HL-60 (cell line): ENCODE results near the gene PPIP5K2.

ENCODE experiments used
- DNase-seq, 2 experiments: peaks; one replicate each; pipeline ENCODE4 v3.0.0-alpha.2; 2010 to 2020; ENCODE audit warnings: low read depth in 1 of 2, low spot score in 1 of 2
- H3K27ac ChIP-seq: fragments of 250-450 bp; sonication (Bioruptor Pico); replicated peaks from 2 replicates; pipeline ENCODE4 v1.5.1; 2020; ENCODE audit warnings: mild to moderate bottlenecking, moderate library complexity
- H3K27me3 ChIP-seq: fragments of 250-450 bp; sonication (Bioruptor Pico); 2 replicates; pipeline ENCODE4 v1.5.1; 2021; ENCODE audit warnings: mild to moderate bottlenecking, moderate library complexity; ENCODE audit not compliant: insufficient read depth, poor library complexity, severe bottlenecking
- H3K4me3 ChIP-seq: replicated peaks from 2 replicates; pipeline ENCODE4 v1.5.1; 2011; ENCODE audit warnings: mild to moderate bottlenecking, control low read depth, low read length; ENCODE audit not compliant: insufficient read depth
- GABPA ChIP-seq: IDR thresholded peaks from 2 replicates; pipeline ENCODE4 v1.6.1; 2012; ENCODE audit warnings: low read depth
- POLR2AphosphoS5 ChIP-seq: IDR thresholded peaks from 2 replicates; pipeline ENCODE4 v1.6.1; 2012; ENCODE audit warnings: low read depth
- SPI1 ChIP-seq: IDR thresholded peaks from 2 replicates; pipeline ENCODE4 v1.6.1; 2012; ENCODE audit warnings: low read depth, mild to moderate bottlenecking, borderline replicate concordance
- TF ChIP-seq, protein P1 (sequence below): IDR thresholded peaks from 2 replicates; pipeline ENCODE4 v1.6.1; 2012; ENCODE audit warnings: low read depth; ENCODE audit not compliant: insufficient replicate concordance
- TF ChIP-seq, protein P2 (sequence below): IDR thresholded peaks from one replicate; pipeline ENCODE4 v1.5.1; 2011; ENCODE audit warnings: low read length, control low read depth, inconsistent platforms; ENCODE audit not compliant: insufficient read depth

Gene PPIP5K2

DNA sequence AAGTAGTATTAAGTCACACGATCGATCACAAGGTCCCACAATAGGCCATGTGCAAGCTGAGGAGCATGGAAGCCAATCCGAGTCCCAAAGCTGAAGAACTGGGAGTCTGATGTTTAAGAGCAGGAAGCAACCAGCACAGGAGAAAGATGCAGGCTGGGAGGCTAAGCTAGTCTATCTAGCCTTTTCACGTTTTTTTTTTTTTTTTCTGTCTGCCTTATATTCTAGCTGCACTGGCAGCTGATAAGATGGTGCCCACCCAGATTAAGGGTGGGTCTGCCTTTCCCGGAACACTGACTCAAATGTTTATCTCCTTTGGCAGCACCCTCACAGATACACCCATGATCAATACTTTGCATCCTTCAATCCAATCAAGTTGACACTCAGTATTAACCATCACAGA is 6.5 kb downstream of the PPIP5K2 start:
- no peak overlapping the region for H3K4me3 ChIP-seq
- no peak overlapping the region for H3K27ac ChIP-seq
- no peak for TF ChIP-seq GABPA
- no peak for TF ChIP-seq SPI1
- TF ChIP-seq, protein P1, sequence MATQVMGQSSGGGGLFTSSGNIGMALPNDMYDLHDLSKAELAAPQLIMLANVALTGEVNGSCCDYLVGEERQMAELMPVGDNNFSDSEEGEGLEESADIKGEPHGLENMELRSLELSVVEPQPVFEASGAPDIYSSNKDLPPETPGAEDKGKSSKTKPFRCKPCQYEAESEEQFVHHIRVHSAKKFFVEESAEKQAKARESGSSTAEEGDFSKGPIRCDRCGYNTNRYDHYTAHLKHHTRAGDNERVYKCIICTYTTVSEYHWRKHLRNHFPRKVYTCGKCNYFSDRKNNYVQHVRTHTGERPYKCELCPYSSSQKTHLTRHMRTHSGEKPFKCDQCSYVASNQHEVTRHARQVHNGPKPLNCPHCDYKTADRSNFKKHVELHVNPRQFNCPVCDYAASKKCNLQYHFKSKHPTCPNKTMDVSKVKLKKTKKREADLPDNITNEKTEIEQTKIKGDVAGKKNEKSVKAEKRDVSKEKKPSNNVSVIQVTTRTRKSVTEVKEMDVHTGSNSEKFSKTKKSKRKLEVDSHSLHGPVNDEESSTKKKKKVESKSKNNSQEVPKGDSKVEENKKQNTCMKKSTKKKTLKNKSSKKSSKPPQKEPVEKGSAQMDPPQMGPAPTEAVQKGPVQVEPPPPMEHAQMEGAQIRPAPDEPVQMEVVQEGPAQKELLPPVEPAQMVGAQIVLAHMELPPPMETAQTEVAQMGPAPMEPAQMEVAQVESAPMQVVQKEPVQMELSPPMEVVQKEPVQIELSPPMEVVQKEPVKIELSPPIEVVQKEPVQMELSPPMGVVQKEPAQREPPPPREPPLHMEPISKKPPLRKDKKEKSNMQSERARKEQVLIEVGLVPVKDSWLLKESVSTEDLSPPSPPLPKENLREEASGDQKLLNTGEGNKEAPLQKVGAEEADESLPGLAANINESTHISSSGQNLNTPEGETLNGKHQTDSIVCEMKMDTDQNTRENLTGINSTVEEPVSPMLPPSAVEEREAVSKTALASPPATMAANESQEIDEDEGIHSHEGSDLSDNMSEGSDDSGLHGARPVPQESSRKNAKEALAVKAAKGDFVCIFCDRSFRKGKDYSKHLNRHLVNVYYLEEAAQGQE: no peak
- no peak for TF ChIP-seq POLR2AphosphoS5
- TF ChIP-seq, protein P2, sequence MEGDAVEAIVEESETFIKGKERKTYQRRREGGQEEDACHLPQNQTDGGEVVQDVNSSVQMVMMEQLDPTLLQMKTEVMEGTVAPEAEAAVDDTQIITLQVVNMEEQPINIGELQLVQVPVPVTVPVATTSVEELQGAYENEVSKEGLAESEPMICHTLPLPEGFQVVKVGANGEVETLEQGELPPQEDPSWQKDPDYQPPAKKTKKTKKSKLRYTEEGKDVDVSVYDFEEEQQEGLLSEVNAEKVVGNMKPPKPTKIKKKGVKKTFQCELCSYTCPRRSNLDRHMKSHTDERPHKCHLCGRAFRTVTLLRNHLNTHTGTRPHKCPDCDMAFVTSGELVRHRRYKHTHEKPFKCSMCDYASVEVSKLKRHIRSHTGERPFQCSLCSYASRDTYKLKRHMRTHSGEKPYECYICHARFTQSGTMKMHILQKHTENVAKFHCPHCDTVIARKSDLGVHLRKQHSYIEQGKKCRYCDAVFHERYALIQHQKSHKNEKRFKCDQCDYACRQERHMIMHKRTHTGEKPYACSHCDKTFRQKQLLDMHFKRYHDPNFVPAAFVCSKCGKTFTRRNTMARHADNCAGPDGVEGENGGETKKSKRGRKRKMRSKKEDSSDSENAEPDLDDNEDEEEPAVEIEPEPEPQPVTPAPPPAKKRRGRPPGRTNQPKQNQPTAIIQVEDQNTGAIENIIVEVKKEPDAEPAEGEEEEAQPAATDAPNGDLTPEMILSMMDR: no peak
- no peak for DNase-seq
- H3K27me3 ChIP-seq: no peaks in the 10 kb centered on the region

DNA sequence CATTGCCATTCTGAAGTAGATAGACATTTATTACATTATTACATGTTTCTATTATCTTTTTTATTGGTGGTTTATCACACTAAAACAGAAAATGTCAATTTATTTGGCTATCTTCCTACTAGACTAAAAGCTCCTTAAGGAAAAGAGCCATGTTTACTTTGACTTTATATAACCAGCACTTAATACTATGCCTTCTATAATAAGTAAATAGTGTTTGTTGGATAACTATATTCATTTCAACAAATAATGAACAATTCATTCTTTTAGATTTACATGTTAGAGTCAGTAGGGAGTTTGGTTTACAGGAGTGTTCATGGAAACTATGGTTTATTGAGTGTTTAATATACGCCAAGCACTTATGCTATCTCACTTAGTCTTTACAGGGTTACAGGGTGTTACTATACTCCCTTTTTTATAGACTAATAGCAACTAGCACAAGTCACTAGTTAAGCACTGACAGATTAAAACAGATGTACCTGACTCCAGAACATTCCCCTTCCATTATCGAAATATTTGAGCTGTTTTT is 7.3 kb downstream of the PPIP5K2 start:
- Histone ChIP-seq H3K27ac (no peak overlapping the region), H3K27me3 (no peaks in the 10 kb centered on the region), H3K4me3 (no peak overlapping the region)
- DNase-seq: no peak
- TF ChIP-seq, protein P1: no peak
- TF ChIP-seq POLR2AphosphoS5: no peak

DNA sequence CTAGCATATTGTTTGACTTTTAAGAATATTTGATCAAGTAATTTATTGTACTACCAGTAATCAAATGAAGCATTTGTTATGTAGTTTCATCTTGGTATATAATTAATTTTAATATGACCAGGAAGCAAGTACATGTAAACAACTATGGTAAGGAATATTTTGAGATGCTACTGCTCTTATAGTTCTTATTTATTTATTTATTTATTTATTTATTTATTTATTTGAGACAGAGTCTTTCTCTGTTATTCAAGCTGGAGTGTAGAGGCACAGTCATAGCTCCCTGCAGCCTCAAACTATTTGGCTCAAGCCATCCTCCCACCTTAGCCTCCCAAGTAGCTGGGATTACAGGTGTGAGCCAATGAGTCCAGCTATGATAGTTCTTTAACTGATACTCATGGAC is 8.1 kb downstream of the PPIP5K2 start:
- no peaks in the 10 kb centered on the region for H3K27me3 ChIP-seq
- no peak overlapping the region for H3K27ac ChIP-seq
- no peak overlapping the region for H3K4me3 ChIP-seq
- no peak for DNase-seq
- TF ChIP-seq, protein P1: no peak

DNA sequence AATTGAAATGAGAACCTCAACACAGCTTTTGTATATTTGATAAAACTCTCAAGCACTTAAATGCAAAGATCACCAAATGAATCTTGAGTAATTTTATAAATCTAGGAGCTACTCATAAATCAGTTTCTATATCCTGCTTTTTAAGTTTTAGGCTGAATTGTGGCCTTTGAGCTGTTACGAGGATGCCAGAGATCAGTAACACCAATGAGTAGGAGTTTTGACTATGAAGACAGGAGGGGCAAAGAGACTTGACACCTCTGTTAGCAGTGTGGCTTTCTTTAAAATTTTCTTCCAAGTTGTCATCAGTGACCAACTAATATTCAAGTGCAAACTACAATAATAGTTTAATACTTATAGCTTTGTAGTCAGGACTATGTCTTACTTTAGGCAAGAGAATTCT is 12.6 kb downstream of the PPIP5K2 start:
- no peak overlapping the region for H3K27ac ChIP-seq
- no peak for TF ChIP-seq SPI1
- TF ChIP-seq, protein P2: no peak
- TF ChIP-seq, protein P1: no peak
- TF ChIP-seq GABPA: no peak
- no peak for TF ChIP-seq POLR2AphosphoS5
- H3K4me3 ChIP-seq: no peak overlapping the region
- no peak for DNase-seq
- H3K27me3 ChIP-seq: no peaks in the 10 kb centered on the region
